Measurements from ENCODE around the gene TMEM95.

The TMEM95 gene

GRCh38 chr17:7315570-7316235 lies 39.3 kb upstream of the TMEM95 start:
- H3K27ac Mint-ChIP-seq = peak overlapping the region; percentile 96
- H3K36me3 Mint-ChIP-seq (ENCODE audit: insufficient read depth) = peaks cover 60% of the 10 kb centered on the region
- no peaks in the 10 kb centered on the region for H3K9me3 Mint-ChIP-seq
- no peak for ATAC-seq (replicated peaks)
- peaks cover 37 to 43% of the 10 kb centered on the region in 2 donors for H3K4me1 Mint-ChIP-seq (ENCODE audit: low read depth in 2 of 2)
- H3K4me3 Mint-ChIP-seq = peak overlapping the region; percentile 90 to 93
- H3K27me3 Mint-ChIP-seq = no peaks in the 10 kb centered on the region
- DNase-seq = no peak

GRCh38 chr17:7317161-7317803 lies 37.7 kb upstream of the TMEM95 start:
- Mint-ChIP-seq H3K4me3 (peak overlapping the region in 1 of 2 donors; percentile 65), H3K27ac (peak overlapping the region in 1 of 2 donors; percentile 85), H3K4me1 (ENCODE audit: low read depth in 2 of 2) (peaks cover 26 to 34% of the 10 kb centered on the region in 2 donors), H3K36me3 (ENCODE audit: insufficient read depth) (peaks cover 55% of the 10 kb centered on the region), H3K9me3 (no peaks in the 10 kb centered on the region), H3K27me3 (no peaks in the 10 kb centered on the region)
- no peak for ATAC-seq (replicated peaks)
- DNase-seq = no peak

- Mint-ChIP-seq H3K9me3 (no peaks in the 10 kb centered on the region), H3K27ac (peak overlapping the region in 1 of 2 donors; percentile 85), H3K4me1 (ENCODE audit: low read depth in 2 of 2) (peaks cover 18 to 24% of the 10 kb centered on the region in 2 donors), H3K27me3 (no peaks in the 10 kb centered on the region), H3K4me3 (no peak overlapping the region), H3K36me3 (ENCODE audit: insufficient read depth) (peaks cover 45% of the 10 kb centered on the region)
- ATAC-seq (replicated peaks) = no peak
- no peak for DNase-seq
These were observed 36.7 kb upstream of the TMEM95 start for GRCh38 chr17:7318121-7318860.

- DNase-seq (no peak), ATAC-seq (replicated peaks) (no peak)
- H3K9me3 Mint-ChIP-seq = no peaks in the 10 kb centered on the region
- no peak overlapping the region for H3K4me3 Mint-ChIP-seq
- H3K27me3 Mint-ChIP-seq = no peaks in the 10 kb centered on the region
- peaks cover 5 to 6% of the 10 kb centered on the region in 2 donors for H3K4me1 Mint-ChIP-seq (ENCODE audit: low read depth in 2 of 2)
- peaks cover 21% of the 10 kb centered on the region for H3K36me3 Mint-ChIP-seq (ENCODE audit: insufficient read depth)
- H3K27ac Mint-ChIP-seq = no peak overlapping the region
These were observed 33.5 kb upstream of the TMEM95 start for GRCh38 chr17:7321466-7321865.

- Mint-ChIP-seq H3K4me1 (ENCODE audit: low read depth in 2 of 2) (peaks cover 5 to 7% of the 10 kb centered on the region in 2 donors), H3K4me3 (no peak overlapping the region), H3K27me3 (no peaks in the 10 kb centered on the region), H3K36me3 (ENCODE audit: insufficient read depth) (peaks cover 20% of the 10 kb centered on the region), H3K27ac (no peak overlapping the region), H3K9me3 (no peaks in the 10 kb centered on the region)
- ATAC-seq (replicated peaks) (no peak), DNase-seq (no peak)
These were observed 32.3 kb upstream of the TMEM95 start for GRCh38 chr17:7322520-7323194.

- Mint-ChIP-seq H3K27ac (peak overlapping the region in 1 of 2 donors; percentile 49), H3K9me3 (no peaks in the 10 kb centered on the region), H3K36me3 (ENCODE audit: insufficient read depth) (peaks cover 23% of the 10 kb centered on the region), H3K4me1 (ENCODE audit: low read depth in 2 of 2) (peaks cover 16 to 19% of the 10 kb centered on the region in 2 donors), H3K27me3 (no peaks in the 10 kb centered on the region), H3K4me3 (no peak overlapping the region)
- DNase-seq (peak; percentile 65 to 79 (median 66)), ATAC-seq (replicated peaks) (peak; percentile 47)
These were observed 31.1 kb upstream of the TMEM95 start for GRCh38 chr17:7323731-7324437.

GRCh38 chr17:7324438-7324779 lies 30.5 kb upstream of the TMEM95 start:
- no peak for ATAC-seq (replicated peaks)
- Mint-ChIP-seq H3K9me3 (no peaks in the 10 kb centered on the region), H3K27me3 (no peaks in the 10 kb centered on the region), H3K4me1 (ENCODE audit: low read depth in 2 of 2) (peaks cover 17 to 20% of the 10 kb centered on the region in 2 donors), H3K4me3 (no peak overlapping the region), H3K36me3 (ENCODE audit: insufficient read depth) (peaks cover 27% of the 10 kb centered on the region), H3K27ac (peak overlapping the region in 1 of 2 donors; percentile 49)
- no peak for DNase-seq

GRCh38 chr17:7325031-7325528 lies 29.9 kb upstream of the TMEM95 start:
- no peak for DNase-seq
- Mint-ChIP-seq H3K27ac (no peak overlapping the region), H3K36me3 (ENCODE audit: insufficient read depth) (peaks cover 30% of the 10 kb centered on the region)

GRCh38 chr17:7326186-7326585 lies 28.8 kb upstream of the TMEM95 start:
- Mint-ChIP-seq H3K4me3 (no peak overlapping the region), H3K9me3 (no peaks in the 10 kb centered on the region), H3K4me1 (ENCODE audit: low read depth in 2 of 2) (peaks cover 26 to 28% of the 10 kb centered on the region in 2 donors), H3K36me3 (ENCODE audit: insufficient read depth) (peaks cover 23% of the 10 kb centered on the region), H3K27me3 (no peaks in the 10 kb centered on the region), H3K27ac (no peak overlapping the region)
- ATAC-seq (replicated peaks) = no peak
- DNase-seq = no peak

More at GRCh38 chr17:7325031-7325528, 29.9 kb upstream of the TMEM95 start:
- no peak for ATAC-seq (replicated peaks)
- no peaks in the 10 kb centered on the region for H3K9me3 Mint-ChIP-seq
- no peak overlapping the region for H3K4me3 Mint-ChIP-seq
- H3K4me1 Mint-ChIP-seq (ENCODE audit: low read depth in 2 of 2) = peaks cover 21 to 27% of the 10 kb centered on the region in 2 donors
- H3K27me3 Mint-ChIP-seq = no peaks in the 10 kb centered on the region

GRCh38 chr17:7327056-7327455 lies 27.9 kb upstream of the TMEM95 start:
- Mint-ChIP-seq H3K27ac (peak overlapping the region in 1 of 2 donors; percentile 10), H3K4me1 (ENCODE audit: low read depth in 2 of 2) (peaks cover 26 to 28% of the 10 kb centered on the region in 2 donors), H3K9me3 (no peaks in the 10 kb centered on the region), H3K4me3 (no peak overlapping the region), H3K27me3 (no peaks in the 10 kb centered on the region), H3K36me3 (ENCODE audit: insufficient read depth) (peaks cover 16% of the 10 kb centered on the region)
- DNase-seq = no peak
- no peak for ATAC-seq (replicated peaks)

GRCh38 chr17:7327501-7327900 lies 27.5 kb upstream of the TMEM95 start:
- Mint-ChIP-seq H3K4me1 (ENCODE audit: low read depth in 2 of 2) (peaks cover 28% of the 10 kb centered on the region in 2 donors), H3K27me3 (no peaks in the 10 kb centered on the region), H3K4me3 (no peak overlapping the region), H3K9me3 (no peaks in the 10 kb centered on the region), H3K27ac (peak overlapping the region in 1 of 2 donors; percentile 92), H3K36me3 (ENCODE audit: insufficient read depth) (peaks cover 18% of the 10 kb centered on the region)
- ATAC-seq (replicated peaks) (no peak), DNase-seq (no peak)

GRCh38 chr17:7328009-7328408 lies 26.9 kb upstream of the TMEM95 start:
- H3K4me3 Mint-ChIP-seq = peak overlapping the region; percentile 92 to 95
- peaks cover 28 to 31% of the 10 kb centered on the region in 2 donors for H3K4me1 Mint-ChIP-seq (ENCODE audit: low read depth in 2 of 2)
- no peaks in the 10 kb centered on the region for H3K27me3 Mint-ChIP-seq
- ATAC-seq (replicated peaks) (no peak), DNase-seq (no peak)
- peaks cover 18% of the 10 kb centered on the region for H3K36me3 Mint-ChIP-seq (ENCODE audit: insufficient read depth)
- no peaks in the 10 kb centered on the region for H3K9me3 Mint-ChIP-seq
- H3K27ac Mint-ChIP-seq = peak overlapping the region in 1 of 2 donors; percentile 92
